Liver (tissue), 9 donors: Measurements from ENCODE around the gene MAP4K4. TPM values are rescaled to one million over a fixed set of nuclear protein-coding genes. Genes with fewer than 3 reads are reported as not detected.

Experiments used
- DNase-seq: peaks from one replicate; pipeline ENCODE4 v3.0.0-alpha.2; 2017; ENCODE audit warnings: low spot score
- H3K27ac ChIP-seq, 2 donors: one replicate each; pipeline ENCODE4 v1.7.0; 2013; ENCODE audit warnings: inconsistent platforms in 2 of 2, low read length in 2 of 2, control low read depth in 1 of 2, low read depth in 1 of 2, mild to moderate bottlenecking in 1 of 2
- H3K27me3 ChIP-seq, 4 donors: one replicate each; pipeline versions ENCODE4 v1.6.1 to v1.7.0; 2013; ENCODE audit warnings: low read length in 3 of 4, inconsistent platforms in 1 of 4, mild to moderate bottlenecking in 1 of 4, moderate library complexity in 1 of 4; ENCODE audit not compliant: control insufficient read depth in 4 of 4, insufficient read depth in 4 of 4
- H3K36me3 ChIP-seq, 4 donors: one replicate each; pipeline versions ENCODE4 v1.6.1 to v1.7.0; 2013; ENCODE audit warnings: low read length in 3 of 4, mild to moderate bottlenecking in 3 of 4, low read depth in 1 of 4, moderate library complexity in 1 of 4; ENCODE audit not compliant: control insufficient read depth in 4 of 4, insufficient read depth in 3 of 4
- H3K4me1 ChIP-seq, 4 donors: one replicate each; pipeline versions ENCODE4 v1.6.1 to v1.7.0; 2013; ENCODE audit warnings: low read length in 3 of 4, mild to moderate bottlenecking in 3 of 4, moderate library complexity in 1 of 4; ENCODE audit not compliant: control insufficient read depth in 4 of 4, insufficient read depth in 4 of 4
- H3K4me3 ChIP-seq, 3 donors: one replicate each; pipeline versions ENCODE4 v1.6.1 to v1.7.0; 2013; ENCODE audit warnings: low read length in 3 of 3, control low read depth in 1 of 3, low read depth in 1 of 3, mild to moderate bottlenecking in 1 of 3
- H3K9ac ChIP-seq, 2 donors: one replicate each; pipeline ENCODE4 v1.7.0; 2013; ENCODE audit warnings: low read length in 2 of 2, mild to moderate bottlenecking in 2 of 2, moderate library complexity in 2 of 2, control low read depth in 1 of 2, low read depth in 1 of 2
- H3K9me3 ChIP-seq, 4 donors: one replicate each; pipeline versions ENCODE4 v1.6.1 to v1.7.0; 2013; ENCODE audit warnings: low read length in 3 of 4; ENCODE audit not compliant: control insufficient read depth in 4 of 4
- CTCF ChIP-seq: fragments of 150-350 bp; IDR thresholded peaks from 2 replicates; pipeline ENCODE4 v1.5.1; 2017; ENCODE audit warnings: improper control_type of control experiment, low read depth, low read length; ENCODE audit not compliant: missing input control
- EGR1 ChIP-seq, 2 donors: IDR thresholded peaks; 2 replicates each; pipeline ENCODE4 v1.6.1; 2016 to 2018; ENCODE audit warnings: antibody characterized with exemption in 2 of 2, low read depth in 2 of 2
- FOXA1 ChIP-seq: IDR thresholded peaks from 2 replicates; pipeline ENCODE4 v1.6.1; 2016; ENCODE audit warnings: antibody characterized with exemption
- FOXA2 ChIP-seq: IDR thresholded peaks from 2 replicates; pipeline ENCODE4 v1.6.1; 2016; ENCODE audit warnings: antibody characterized with exemption
- GABPA ChIP-seq, 2 donors: IDR thresholded peaks in 1 of 2; conservative IDR thresholded peaks in 1 of 2; 2 replicates each; pipeline ENCODE4 v1.6.1; 2016; ENCODE audit warnings: antibody characterized with exemption in 2 of 2, mild to moderate bottlenecking in 1 of 2, moderate library complexity in 1 of 2
- HNF4G ChIP-seq: IDR thresholded peaks from 2 replicates; pipeline ENCODE4 v1.6.1; 2016; ENCODE audit warnings: antibody characterized with exemption
- JUND ChIP-seq, 2 donors: IDR thresholded peaks; 2 replicates each; pipeline ENCODE4 v1.6.1; 2016; ENCODE audit warnings: antibody characterized with exemption in 2 of 2
- NR2F2 ChIP-seq: IDR thresholded peaks from 2 replicates; pipeline ENCODE4 v1.6.1; 2016; ENCODE audit warnings: antibody characterized with exemption
- RAD21 ChIP-seq, 2 donors: IDR thresholded peaks; 2 replicates each; pipeline ENCODE4 v1.6.1; 2016; ENCODE audit warnings: antibody characterized with exemption in 2 of 2, mild to moderate bottlenecking in 2 of 2
- RXRA ChIP-seq, 2 donors: IDR thresholded peaks; 2 replicates each; pipeline ENCODE4 v1.6.1; 2017 to 2018; ENCODE audit warnings: antibody characterized with exemption in 2 of 2, mild to moderate bottlenecking in 1 of 2
- SP1 ChIP-seq: IDR thresholded peaks from 2 replicates; pipeline ENCODE4 v1.6.1; 2018; ENCODE audit warnings: antibody characterized with exemption, mild to moderate bottlenecking
- TAF1 ChIP-seq: conservative IDR thresholded peaks from 2 replicates; pipeline ENCODE4 v1.6.1; 2016; ENCODE audit warnings: antibody characterized with exemption, mild to moderate bottlenecking
- YY1 ChIP-seq: IDR thresholded peaks from 2 replicates; pipeline ENCODE4 v1.6.1; 2016; ENCODE audit warnings: antibody characterized with exemption, mild to moderate bottlenecking
- WGBS: extraction: QIAGEN DNeasy Blood & Tissue Kit; methylation state at CpG from one replicate; pipeline ENCODE4 v1.1.7; 2013; 5-methylcytosine and 5-hydroxymethylcytosine counted together
- polyA plus RNA-seq, 2 donors: library from polyadenylated mRNA; stranded (reverse) in 1 of 2; unstranded in 1 of 2; fragments of 200-250 nt in 1 of 2; fragments of >200 nt in 1 of 2; fragmentation: Nextera tagmentation in 1 of 2; extraction: Ambion mirVana in 1 of 2; gene quantifications; one replicate each; pipeline versions ENCODE4 v1.2.1 to v1.2.3, GENCODE V29; 2013 to 2015
- total RNA-seq, 2 donors: library from RNA; depleted of rRNA; stranded (reverse); fragments of >200 nt; gene quantifications; one replicate each; pipeline ENCODE4 v1.2.3, GENCODE V29; 2014
- TF ChIP-seq, protein P1 (sequence below): IDR thresholded peaks from 2 replicates; pipeline ENCODE4 v1.6.1; 2016; ENCODE audit warnings: antibody characterized with exemption
- TF ChIP-seq, protein P2 (sequence below): IDR thresholded peaks from 2 replicates; pipeline ENCODE4 v1.6.1; 2016; ENCODE audit warnings: antibody characterized with exemption, mild to moderate bottlenecking
- TF ChIP-seq, protein P3 (sequence below): IDR thresholded peaks from 2 replicates; pipeline ENCODE4 v1.6.1; 2016; ENCODE audit warnings: antibody characterized with exemption
- donor health status: healthy.
- donor health status: healthy.
- donor health status: healthy.
- donor health status: healthy.
- donor health status: healthy.

The MAP4K4 gene
- total and polyA plus RNA-seq, 4 donors = 9.1 to 40.0 (median 23.6) TPM

- no peak overlapping the region for H3K4me3 ChIP-seq
- no peak for DNase-seq
- TF ChIP-seq, protein P1, sequence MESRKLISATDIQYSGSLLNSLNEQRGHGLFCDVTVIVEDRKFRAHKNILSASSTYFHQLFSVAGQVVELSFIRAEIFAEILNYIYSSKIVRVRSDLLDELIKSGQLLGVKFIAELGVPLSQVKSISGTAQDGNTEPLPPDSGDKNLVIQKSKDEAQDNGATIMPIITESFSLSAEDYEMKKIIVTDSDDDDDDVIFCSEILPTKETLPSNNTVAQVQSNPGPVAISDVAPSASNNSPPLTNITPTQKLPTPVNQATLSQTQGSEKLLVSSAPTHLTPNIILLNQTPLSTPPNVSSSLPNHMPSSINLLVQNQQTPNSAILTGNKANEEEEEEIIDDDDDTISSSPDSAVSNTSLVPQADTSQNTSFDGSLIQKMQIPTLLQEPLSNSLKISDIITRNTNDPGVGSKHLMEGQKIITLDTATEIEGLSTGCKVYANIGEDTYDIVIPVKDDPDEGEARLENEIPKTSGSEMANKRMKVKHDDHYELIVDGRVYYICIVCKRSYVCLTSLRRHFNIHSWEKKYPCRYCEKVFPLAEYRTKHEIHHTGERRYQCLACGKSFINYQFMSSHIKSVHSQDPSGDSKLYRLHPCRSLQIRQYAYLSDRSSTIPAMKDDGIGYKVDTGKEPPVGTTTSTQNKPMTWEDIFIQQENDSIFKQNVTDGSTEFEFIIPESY = no peak
- TF ChIP-seq, protein P2, sequence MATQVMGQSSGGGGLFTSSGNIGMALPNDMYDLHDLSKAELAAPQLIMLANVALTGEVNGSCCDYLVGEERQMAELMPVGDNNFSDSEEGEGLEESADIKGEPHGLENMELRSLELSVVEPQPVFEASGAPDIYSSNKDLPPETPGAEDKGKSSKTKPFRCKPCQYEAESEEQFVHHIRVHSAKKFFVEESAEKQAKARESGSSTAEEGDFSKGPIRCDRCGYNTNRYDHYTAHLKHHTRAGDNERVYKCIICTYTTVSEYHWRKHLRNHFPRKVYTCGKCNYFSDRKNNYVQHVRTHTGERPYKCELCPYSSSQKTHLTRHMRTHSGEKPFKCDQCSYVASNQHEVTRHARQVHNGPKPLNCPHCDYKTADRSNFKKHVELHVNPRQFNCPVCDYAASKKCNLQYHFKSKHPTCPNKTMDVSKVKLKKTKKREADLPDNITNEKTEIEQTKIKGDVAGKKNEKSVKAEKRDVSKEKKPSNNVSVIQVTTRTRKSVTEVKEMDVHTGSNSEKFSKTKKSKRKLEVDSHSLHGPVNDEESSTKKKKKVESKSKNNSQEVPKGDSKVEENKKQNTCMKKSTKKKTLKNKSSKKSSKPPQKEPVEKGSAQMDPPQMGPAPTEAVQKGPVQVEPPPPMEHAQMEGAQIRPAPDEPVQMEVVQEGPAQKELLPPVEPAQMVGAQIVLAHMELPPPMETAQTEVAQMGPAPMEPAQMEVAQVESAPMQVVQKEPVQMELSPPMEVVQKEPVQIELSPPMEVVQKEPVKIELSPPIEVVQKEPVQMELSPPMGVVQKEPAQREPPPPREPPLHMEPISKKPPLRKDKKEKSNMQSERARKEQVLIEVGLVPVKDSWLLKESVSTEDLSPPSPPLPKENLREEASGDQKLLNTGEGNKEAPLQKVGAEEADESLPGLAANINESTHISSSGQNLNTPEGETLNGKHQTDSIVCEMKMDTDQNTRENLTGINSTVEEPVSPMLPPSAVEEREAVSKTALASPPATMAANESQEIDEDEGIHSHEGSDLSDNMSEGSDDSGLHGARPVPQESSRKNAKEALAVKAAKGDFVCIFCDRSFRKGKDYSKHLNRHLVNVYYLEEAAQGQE = no peak
- TF ChIP-seq FOXA1 (no peak), NR2F2 (no peak), HNF4G (no peak), FOXA2 (no peak), SP1 (no peak), EGR1 (IDR thresholded peaks at IDR 0.05; ENCODE audit: low read depth in 2 of 2) (no peak), RAD21 (IDR thresholded peaks at IDR 0.05) (no peak), TAF1 (no peak), YY1 (no peak), RXRA (IDR thresholded peaks at IDR 0.05) (no peak), GABPA (IDR thresholded peaks at IDR 0.05 in 1 of 2, conservative IDR thresholded peaks at IDR 0.05 in 1 of 2) (no peak), JUND (IDR thresholded peaks at IDR 0.05) (no peak), CTCF (no peak)
- TF ChIP-seq, protein P3, sequence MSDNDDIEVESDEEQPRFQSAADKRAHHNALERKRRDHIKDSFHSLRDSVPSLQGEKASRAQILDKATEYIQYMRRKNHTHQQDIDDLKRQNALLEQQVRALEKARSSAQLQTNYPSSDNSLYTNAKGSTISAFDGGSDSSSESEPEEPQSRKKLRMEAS = no peak
- no peaks in the 10 kb centered on the region for H3K27me3 ChIP-seq
- H3K9ac ChIP-seq = no peak overlapping the region
- no peak overlapping the region for H3K27ac ChIP-seq
- H3K4me1 ChIP-seq = peaks cover 17 to 43% (median 35%) of the 10 kb centered on the region in 4 donors
- no peaks in the 10 kb centered on the region for H3K9me3 ChIP-seq
- WGBS = 72% methylated on average over 9 of the region's 9 CpGs
- peaks cover 0 to 2% (median 0%) of the 10 kb centered on the region in 4 donors for H3K36me3 ChIP-seq
These were observed 33.9 kb downstream of the MAP4K4 start for GRCh38 chr2:101731221-101732054.
